ENCODE results near the gene GNB1.
"Not testable (repeated sequence)": the region's sequence is repeated elsewhere in the genome, so short reads cannot be mapped to it uniquely, and the experiment has no call there.

GNB1 gene

DNA sequence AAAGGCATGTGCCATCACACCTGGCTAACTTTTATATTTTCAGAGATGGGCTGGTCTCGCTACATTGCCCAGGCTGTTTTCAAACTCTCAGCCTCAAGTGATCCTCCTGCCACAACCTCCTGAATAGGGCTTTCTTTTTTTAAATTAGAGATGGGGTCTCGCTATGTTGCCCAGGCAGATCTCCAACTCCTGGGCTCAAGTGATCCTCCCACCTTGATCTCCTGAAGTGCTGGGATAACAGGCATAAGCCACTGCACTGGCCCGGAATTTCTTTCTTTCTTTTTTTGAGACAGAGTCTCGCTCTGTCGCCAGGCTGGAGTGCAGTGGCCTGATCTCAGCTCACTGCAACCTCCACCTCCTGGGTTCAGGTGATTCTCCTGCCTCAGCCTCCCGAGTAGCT, 34.7 kb downstream of the GNB1 start:
- DNase-seq: not testable (repeated sequence)

DNA sequence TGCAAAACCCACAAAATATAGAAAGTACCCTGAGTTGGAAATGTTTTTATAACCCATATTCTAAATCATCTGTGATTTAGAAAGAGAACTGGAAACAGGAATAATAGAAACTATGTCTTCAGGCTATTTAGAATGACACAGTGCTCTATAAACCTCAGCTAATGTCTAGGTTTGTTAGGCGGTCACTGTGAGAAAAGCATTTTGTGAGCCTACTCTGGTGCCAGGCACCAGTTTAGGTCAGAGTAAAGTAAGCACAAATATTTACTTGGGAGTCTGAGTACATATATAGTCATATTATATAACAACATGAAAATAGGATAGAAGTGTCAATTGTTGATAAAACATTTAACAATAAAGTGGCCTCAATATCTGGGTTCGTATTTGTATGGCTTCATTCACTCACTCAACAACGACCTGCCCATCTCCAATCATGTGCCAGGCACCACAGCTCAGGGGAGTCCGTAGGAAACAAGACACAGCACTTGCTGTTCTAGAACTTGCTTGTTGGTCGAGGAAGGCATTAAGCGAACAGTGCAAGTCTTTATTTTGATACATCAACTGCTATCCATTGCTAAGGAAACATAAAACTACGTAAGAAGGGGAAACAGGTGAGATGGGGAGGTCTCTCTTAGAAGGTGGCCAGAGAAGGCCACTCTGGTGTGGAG, 37.2 kb downstream of the GNB1 start:
- no peak for DNase-seq

DNA sequence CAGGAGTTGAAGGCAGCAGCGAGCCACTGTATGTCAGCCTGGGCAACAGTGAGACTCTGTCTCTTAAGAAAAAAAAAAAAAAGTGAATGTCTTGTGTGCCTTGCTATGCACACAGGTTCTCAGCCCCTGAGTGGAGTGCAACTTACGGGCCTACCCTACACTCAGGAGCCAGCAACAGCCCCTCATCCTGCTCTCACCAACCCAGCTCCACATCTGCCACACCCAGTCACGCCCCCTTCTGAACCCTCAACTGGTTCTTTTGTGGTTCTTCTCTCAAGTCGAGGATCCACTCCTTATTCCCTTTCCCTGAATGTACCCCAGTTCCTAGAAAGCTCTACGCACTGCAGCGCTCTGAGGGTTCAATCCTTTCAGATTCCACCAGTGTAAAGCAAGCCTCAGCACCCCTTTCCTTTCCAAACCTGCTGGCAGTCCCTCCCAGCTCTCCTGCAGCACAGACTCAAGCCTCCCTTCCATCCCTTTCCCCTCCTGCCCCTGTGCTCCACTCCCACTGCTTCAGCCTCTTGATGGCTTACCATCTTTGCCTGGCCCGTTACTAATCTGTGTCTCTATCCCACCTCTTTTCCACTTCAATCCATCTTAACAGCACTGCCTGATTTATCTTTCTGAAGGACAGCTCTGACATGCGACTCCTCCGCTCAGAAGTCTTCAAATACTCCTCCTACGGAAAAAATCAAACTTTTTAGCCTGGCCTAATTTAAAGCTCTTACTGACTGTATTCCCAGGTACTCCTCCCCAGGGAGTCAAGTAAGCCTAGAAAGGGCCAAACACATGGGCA, 38.1 kb downstream of the GNB1 start:
- DNase-seq: no peak

DNA sequence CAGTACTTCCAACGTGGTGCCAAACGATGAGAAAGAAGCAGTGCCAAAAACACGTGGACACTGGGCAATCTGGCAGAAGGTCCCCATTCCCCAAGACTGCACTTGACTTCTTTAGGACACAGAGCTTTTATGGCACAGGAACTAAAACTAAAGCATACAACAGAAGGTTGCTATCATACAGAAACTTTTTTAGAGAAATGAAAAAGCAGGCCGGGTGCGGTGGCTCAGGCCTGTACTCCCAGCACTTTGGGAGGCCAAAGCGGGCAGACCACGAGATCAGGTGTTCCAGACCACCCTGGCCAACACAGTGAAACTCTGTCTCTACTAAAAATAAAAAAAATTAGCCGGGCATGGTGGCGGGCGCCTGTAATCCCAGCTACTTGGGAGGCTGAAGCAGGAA, 43.0 kb downstream of the GNB1 start:
- no peak for DNase-seq

DNA sequence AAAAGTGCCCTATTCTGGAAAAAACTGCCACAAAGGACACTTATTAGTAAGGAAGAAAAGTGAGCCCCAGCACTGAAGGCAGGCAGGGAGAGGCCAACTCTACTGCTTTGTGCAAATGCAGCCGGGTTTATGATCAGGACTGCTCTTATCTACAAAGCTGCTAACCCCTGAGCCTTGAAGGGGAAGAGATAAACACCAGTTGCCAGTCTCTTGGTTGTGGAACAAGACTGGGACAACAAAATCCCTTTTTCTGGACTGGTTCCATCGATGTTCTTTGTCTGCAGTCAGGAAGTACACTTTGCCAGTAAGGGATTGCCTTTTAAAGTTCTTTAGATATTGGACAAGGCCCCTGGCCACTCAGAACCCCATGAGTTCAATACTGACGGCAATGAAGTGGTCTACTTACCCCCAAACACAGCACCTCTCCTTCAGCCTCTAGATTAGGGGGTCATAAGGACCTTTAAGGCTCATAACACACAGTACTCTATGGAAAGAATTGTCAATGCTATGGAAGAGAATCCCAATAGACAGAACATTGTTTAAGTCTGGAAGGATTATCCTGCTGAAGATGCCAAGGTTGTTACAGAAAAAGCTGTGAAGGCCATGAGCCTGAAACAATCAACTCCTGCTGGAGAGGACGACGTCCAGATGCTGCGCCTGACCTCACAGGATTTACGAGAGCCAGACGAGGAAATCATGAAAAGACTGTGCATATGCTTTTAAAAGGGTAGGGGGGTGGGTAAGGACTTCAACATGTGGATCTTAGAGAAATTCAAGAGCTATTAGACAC, 43.6 kb downstream of the GNB1 start:
- DNase-seq: no peak

DNA sequence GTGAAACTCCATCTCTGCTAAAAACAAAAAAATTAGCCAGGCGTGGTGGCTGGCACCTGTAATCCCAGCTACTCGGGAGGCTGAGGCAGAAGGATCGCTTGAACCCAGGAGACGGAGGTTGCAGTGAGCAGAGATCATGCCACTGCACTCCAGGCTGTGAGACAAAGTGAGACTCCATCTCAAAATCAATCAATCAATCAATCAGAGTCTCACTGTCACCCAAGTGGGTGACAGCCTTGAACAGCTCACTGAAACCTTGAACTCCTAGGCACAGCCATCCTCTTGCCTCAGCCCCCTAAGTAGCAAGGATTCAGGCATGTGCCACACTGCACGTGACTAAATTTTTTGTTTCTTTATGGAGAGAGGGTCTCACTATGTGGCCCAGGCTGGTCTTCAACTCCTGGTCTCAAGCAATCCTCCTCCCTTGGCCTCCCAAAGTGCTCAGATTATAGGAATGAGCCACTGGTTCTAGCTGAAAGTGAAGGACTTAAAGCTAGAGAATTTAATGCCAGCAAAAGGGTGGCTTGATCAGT, 44.4 kb downstream of the GNB1 start:
- DNase-seq: no peak

DNA sequence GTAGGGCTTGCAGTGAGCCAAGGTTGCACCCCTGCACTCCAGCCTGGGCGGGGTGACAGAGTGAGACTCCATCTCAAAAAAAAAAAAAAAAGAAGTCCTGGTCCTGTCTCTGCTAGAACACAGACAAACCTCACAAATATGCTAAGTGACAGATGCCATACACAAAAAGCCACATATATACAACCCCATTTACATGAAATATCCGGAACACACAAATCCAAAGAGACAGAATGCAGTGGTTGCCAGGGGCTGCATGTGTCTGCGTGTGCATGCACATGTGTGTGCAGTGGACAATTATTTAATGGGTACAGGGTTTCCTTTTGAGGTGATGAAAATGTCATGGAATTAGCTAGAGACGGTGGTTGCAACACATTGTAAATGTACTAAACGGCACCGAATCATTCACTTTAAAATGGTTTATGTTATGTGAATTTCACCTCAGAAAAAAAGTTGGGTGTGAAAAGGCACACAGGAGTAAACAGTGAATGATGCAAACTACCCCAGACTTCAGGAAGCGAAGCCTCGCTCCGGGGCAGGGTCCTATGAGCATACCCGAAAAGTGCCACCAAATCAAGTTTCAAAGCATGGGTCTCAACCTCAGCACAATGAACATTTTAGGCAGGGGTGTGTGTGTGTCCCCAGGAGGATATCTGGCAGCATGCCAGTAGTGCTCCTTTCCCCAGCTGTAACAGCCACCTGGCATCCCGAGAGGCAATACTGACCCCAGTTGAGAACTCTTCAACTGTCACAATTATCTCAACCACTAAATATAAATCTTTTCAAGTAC, 48.3 kb downstream of the GNB1 start:
- no peak for DNase-seq

DNA sequence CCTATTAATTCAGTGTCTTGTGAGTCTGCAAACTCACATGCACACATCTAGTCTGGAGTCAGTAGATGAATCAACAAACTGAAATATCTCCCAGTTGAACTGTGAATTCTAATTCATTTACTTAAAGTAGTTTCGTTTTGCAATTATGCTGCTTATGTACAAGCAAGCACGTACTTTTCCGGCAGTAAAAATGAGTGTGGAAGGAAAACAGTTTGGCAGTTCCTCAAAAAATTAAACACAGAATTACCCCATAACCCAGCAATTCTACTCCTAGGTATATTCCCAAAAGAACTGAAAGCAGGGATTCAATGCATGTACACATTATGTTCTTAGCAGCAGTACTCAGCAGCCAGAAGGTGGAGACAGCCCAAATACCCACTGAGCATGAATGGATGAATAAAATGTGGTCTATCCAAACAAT, 49.3 kb downstream of the GNB1 start:
- DNase-seq: peak; percentile 19

DNA sequence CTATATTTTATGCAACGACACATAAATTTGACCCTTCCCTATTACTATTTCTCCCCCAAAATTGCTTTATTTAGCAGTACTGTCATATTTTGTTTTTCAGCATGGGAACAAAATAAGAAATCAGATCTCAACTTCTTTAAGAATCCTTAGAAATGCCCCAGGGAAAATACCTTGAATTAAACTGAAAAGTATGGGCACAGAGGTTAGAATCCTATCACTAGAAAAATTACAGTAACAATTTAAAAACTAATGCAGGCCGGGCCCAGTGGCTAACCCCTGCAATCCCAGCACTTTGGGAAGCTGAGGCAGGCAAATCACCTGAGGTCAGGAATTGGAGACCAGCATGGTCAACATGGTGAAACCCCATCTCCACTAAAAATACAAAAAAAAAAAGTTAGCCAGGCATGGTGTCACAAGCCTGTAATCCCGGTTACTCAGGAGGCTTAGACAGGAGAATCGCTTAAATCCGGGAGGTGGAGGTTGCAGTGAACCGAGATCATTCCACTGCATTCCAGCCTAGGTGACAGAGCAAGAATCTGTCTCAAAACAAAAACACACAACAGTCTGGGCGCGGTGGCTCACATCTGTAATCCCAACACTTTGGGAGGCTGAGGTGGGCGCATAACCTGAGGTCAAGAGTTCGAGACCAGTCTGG, 51.4 kb downstream of the GNB1 start:
- DNase-seq: no peak

DNA sequence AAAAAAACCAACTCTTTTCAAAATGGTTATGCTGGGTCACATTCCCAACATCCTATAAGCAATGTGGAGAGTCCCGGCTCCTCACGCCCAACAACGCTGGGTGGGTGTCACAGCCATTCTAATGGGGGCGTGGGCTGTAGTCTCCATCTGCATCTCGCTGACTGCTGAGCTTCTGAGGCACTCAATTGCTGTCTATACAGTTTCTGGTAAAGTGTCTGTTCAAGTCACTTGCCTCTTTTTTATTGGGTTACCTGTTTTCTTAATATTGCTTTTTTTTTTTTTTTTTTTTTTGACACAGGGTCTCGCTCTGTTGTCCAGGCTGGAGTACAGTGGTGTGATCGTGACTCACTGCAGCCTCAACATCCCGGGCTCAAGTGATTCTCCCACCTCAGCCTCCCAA, 54.8 kb downstream of the GNB1 start:
- no peak for DNase-seq

DNA sequence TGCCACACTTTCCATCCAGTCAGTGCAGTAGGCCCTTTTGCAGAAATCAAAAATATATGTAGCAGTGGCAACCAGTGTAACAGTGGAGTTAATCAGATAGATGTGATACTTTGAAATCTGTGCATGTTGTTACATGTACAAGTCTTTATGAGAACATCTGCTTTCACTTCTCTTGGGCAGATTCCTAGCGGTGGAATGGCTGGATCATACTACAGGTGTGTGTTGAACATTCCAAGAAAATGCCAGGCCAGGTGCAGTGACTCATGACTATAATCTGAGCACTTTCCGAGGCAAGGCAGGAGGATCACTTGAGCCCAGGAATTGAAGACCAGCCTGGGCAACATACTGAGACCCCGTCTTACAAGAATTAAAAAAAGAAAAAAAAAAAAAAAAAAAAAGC, 55.3 kb downstream of the GNB1 start:
- no peak for DNase-seq

DNA sequence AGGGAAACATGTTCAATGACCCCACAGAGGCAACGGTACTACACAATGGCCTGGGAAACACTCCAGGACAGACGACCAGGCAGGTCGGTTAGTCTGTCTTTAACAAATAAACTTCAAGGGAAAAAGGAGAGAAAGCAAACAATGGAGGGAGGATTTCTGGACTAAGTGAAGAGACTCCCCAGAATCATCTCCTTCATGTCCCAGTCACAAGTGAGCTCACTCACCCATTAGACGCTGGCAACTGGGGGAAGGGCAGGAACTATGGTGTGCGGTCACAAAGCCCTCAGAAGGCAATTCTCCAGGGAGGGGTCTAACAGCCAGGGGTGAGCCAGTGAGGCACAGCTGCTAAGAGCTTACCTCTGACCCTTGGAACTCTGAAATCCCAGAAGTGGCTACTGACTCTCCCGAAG, 57.0 kb downstream of the GNB1 start:
- DNase-seq: no peak

DNA sequence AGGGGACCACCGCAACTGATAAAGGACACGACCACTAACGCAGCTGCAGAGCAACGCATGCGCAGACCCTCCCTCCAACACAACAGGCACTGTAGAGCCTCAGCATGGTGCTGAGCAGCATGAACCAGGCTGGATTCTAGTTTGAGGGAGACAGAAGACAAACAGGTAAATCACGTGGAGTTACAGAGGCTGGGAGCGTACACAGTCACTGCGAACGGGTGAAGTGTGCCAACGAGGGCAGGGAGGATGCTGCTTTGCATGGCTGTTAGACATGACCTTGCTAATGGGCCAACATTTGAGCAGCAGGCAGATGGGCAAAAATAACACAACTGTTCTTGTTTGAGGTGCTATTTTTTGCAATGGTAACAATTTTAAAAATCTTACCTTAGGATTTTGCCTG, 57.4 kb downstream of the GNB1 start:
- DNase-seq: no peak

DNA sequence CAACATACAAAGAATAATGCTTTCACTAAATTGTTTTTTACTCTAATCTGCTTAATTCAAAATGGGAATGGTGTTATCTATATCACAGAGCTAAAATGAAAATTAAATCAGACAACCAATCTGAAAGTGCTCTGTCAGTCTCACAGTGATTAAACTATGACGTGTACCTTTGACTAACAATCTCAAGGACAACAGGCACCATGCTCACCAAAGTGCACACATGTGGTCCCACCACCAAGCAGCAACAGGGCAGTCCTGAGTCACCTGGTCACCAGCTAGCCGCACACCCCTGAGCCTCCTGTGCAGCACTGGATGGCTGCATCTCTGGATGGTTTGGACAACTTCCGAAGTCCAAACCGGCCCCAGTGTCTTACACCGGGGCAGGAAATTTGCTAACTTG, 58.1 kb downstream of the GNB1 start:
- DNase-seq: no peak

DNA sequence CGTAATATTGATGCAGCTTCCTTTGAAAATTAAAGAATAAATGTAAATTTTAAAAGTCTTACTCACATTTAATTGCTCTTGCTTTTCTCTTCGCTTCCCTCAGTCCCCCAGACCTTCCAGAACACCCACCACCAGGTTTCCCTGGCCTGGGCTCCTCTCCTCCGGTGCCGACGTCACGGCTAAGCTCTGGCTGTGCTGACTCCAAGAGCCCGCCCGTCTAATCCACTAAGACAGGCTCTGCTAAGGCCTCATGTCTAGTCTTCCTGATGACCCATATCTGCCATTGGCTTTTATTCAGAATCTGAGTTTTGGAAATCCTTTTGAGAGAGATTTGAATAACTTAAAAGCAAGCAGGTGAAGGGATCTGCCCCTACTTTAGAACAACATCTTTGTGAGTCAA, 58.7 kb downstream of the GNB1 start:
- DNase-seq: no peak

DNA sequence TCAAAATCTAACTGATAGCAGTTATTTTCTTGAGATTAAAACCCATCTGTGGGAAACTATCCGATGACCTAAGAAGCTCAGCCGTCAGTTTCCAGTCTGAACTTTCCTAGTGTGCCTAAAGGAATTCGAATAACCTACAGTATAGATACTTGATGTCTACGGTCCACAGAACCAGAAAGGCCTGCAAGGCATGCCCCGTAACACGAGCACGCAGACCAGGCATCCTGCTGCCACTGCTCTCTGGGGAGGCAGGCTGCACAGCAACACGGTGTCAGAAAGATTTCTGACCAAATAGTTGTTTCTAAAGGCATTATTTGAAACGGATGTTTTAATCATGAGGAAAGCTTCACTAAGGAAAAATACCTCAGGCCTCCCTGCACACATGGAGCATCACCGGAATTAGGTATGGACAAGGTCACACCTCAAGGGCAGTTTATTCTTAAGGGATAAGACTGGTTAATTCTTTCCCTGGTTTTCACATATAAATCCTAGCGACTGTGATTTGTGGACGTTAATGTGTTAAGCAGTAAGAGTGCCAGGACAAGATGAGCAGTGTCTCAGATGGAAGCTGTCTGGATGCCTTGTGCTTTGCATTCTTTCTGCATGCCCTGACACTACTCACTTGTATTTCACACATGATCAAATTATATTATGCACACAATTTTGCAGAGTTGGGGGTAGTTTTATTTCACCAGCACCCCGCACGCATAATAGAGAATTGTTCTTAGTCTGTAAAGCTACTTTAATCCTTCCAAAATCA, 63.6 kb downstream of the GNB1 start:
- no peak for DNase-seq

DNA sequence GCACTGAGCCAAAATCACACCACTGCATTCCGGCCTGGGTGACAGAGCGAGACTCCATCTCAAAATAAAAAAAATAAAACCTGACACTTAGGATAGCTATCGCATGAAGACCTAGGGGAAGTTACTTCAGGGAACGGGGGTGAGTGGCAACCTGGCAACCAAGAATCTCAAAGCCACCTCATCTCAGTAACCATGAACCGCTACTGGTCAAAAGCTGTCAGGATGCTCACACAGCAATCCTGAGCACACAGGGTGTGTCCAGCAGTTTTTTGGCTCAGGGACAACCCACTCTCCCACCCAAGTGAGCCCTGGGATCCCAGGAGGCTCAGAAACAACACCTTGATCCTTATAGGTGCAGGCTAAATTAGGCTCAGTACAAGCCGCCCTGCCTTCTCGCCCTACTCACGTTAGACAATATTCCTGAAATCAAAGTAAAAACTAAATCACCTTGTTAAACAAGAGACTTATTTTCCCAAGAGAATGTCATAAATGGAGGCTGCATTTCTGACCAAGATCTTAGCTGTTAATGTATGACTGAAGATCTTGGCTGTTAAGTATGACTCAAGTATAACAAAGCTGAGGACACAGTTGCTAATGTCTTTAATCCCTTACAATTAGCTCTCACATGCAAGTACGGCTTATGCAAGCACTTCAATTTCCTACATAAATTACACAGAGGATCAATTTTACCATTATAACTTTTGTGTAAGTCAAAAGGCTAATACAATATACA, 64.4 kb downstream of the GNB1 start:
- DNase-seq: no peak

DNA sequence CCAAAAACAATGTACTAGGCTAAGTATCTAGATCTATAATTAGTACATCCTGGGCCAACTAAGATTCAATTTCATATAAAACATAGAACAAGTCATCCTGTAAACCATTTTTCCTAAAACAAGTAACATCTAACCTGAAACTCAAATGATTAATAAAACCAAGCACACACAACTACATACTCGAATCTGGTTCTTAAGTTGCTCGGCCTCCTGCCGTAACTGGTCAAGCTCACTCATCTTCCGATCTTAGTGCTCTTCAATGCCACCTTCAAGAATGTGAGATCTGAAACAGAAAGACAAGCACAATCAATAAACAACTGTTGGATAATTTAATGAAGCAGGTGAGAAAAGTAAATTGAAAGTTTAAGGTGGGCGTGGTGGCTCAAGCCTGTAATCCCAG, 65.7 kb downstream of the GNB1 start:
- no peak for DNase-seq

DNA sequence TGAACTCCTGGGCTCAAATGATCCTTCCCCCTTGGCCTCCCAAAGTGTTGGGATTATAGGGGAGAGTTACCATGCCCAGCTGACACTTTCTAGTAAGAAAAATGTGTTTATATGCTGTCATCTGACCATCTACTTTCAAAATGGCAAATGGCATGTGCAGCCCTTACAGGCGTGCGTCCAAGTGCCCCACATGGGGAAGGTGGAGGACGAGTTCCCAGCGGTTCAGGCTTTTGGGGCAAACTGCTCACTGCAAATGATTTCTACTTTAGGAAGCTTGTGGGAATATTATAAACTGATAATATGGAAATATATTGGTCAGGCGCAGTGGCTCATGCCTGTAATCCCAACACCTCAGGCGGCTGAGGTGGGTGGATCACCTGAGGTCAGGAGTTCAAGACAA, 71.1 kb downstream of the GNB1 start:
- DNase-seq: no peak

DNA sequence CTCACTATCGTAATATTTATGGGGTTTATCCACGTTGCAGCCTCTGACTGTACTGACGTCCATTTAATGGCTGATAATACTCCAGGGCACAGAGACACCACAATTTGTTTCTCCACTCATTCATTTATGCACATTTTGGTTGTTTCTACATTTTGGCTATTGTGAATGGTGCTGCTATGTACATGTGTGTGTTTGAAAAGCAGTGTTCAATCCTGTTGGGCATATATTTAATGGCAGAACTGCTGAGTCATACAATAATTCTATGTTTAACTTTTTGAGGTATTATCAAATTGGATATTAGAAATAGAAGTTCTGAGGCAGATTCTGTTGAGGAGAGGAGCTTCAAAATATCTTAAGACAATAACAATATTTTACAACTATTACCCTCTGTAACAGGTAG, 73.7 kb downstream of the GNB1 start:
- DNase-seq: no peak
